ENCODE data around the gene PPP1R3D. TPM values are rescaled to one million over a fixed set of nuclear protein-coding genes. Genes with fewer than 3 reads are reported as not detected.
"Not testable (repeated sequence)": the region's sequence is repeated elsewhere in the genome, so short reads cannot be mapped to it uniquely, and the experiment has no call there.

PPP1R3D gene
- total RNA-seq, 1 donor from 2014 or later = 11.2 TPM

DNA sequence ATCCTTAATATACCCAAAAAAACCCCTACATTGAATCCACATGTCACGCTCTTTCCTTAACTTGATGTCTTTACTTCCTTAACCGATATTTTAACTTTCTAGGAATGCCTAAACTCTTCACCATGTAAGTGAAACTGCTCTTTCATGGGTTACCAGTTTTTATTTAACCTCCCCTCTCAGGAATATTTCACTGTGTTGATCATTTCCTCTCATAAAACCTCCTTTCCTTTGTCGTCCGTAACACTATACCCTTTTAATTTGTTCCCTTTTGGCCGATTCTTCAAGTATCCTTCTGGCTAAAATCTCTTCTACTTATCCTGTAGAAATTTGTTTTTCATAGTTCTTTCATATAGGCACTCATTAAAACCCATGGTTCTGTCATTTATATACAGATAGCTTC lies 31.2 kb downstream of the PPP1R3D start:
- DNase-seq (no peak), ATAC-seq (no peak)
- H3K27ac ChIP-seq = no peak overlapping the region
- no peaks in the 10 kb centered on the region for H3K27me3 ChIP-seq
- intact Hi-C loops (cut with DNase I) = no loop called here
- no peaks in the 10 kb centered on the region for H3K36me3 ChIP-seq
- TF ChIP-seq, protein P1, sequence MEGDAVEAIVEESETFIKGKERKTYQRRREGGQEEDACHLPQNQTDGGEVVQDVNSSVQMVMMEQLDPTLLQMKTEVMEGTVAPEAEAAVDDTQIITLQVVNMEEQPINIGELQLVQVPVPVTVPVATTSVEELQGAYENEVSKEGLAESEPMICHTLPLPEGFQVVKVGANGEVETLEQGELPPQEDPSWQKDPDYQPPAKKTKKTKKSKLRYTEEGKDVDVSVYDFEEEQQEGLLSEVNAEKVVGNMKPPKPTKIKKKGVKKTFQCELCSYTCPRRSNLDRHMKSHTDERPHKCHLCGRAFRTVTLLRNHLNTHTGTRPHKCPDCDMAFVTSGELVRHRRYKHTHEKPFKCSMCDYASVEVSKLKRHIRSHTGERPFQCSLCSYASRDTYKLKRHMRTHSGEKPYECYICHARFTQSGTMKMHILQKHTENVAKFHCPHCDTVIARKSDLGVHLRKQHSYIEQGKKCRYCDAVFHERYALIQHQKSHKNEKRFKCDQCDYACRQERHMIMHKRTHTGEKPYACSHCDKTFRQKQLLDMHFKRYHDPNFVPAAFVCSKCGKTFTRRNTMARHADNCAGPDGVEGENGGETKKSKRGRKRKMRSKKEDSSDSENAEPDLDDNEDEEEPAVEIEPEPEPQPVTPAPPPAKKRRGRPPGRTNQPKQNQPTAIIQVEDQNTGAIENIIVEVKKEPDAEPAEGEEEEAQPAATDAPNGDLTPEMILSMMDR (IDR thresholded peaks at IDR 0.05) = no peak
- no peaks in the 10 kb centered on the region for H3K4me1 ChIP-seq
- no peaks in the 10 kb centered on the region for H3K9me3 ChIP-seq
- no peak overlapping the region for H3K4me3 ChIP-seq

DNA sequence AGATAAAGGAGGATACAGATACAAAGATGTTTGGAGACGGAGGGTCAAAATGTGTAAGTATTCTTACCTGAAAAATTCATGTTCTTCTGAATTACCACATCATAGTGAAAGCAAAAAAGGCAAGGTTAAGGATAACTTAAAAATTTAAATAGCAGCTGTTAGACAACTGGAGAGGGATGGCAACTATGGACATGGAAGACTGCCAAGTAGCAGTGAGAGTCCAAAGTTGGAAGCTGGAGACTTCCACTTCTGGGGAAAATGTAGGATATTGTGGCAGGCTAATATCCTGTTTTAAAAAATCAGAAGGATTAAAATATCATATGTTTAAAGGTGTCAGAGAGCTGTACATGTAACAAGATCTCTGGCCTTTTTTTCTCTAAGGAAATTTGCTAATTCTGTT lies 36.5 kb downstream of the PPP1R3D start:
- DNase-seq (no peak), ATAC-seq (no peak)
- Histone ChIP-seq H3K4me3 (no peak overlapping the region), H3K27me3 (no peaks in the 10 kb centered on the region), H3K4me1 (no peaks in the 10 kb centered on the region), H3K36me3 (no peaks in the 10 kb centered on the region), H3K27ac (no peak overlapping the region), H3K9me3 (no peaks in the 10 kb centered on the region)
- TF ChIP-seq, protein P1 (IDR thresholded peaks at IDR 0.05) = no peak
- intact Hi-C loops (cut with DNase I) = no loop called here

DNA sequence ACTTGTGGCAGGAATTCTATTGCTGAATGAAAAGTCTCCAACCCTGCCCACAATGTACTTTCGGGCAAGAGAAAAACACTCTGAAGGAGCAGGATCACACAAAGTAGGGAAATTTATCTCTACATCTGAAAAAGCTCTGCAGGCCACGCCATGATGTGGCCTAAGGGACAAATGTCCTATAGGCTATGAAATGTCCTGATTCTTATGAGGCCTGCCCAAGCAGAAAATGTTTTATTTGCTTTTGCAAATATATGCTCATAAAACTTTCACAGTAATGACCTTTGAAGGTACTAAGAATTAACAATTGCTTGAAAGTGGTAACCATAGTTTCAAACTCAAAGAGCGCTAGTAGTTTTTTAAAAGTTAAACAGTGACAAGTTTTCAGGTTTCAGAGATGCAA lies 37.6 kb downstream of the PPP1R3D start:
- ATAC-seq (no peak), DNase-seq (no peak)
- H3K27ac ChIP-seq = no peak overlapping the region
- no peaks in the 10 kb centered on the region for H3K36me3 ChIP-seq
- no peak overlapping the region for H3K4me3 ChIP-seq
- H3K9me3 ChIP-seq = no peaks in the 10 kb centered on the region
- no peaks in the 10 kb centered on the region for H3K27me3 ChIP-seq
- TF ChIP-seq, protein P1 (IDR thresholded peaks at IDR 0.05) = no peak
- intact Hi-C loops (cut with DNase I) = no loop called here
- H3K4me1 ChIP-seq = no peaks in the 10 kb centered on the region

DNA sequence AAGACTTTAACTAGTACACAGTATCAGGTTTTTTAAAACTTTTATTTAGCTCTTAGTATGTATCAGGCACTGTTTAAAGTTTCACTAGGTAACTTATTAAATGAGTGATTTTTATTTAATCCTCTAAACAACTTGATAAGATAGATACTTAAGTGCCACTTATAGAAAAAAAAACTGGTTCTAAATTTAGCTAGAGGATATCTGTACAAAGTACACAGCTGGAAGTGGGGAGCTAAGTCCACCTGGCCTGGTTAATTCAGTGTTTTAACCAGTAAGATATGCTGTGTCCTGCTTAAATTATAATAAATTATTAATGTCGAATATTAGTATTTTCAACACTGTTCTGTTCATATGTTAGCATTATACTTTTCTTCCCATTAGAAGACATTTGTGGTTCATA lies 44.2 kb downstream of the PPP1R3D start:
- no peak overlapping the region for H3K27ac ChIP-seq
- no peaks in the 10 kb centered on the region for H3K9me3 ChIP-seq
- ATAC-seq (no peak), DNase-seq (no peak)
- no peaks in the 10 kb centered on the region for H3K36me3 ChIP-seq
- no peak overlapping the region for H3K4me3 ChIP-seq
- no peaks in the 10 kb centered on the region for H3K27me3 ChIP-seq
- intact Hi-C loops (cut with DNase I) = no loop called here
- no peaks in the 10 kb centered on the region for H3K4me1 ChIP-seq
- TF ChIP-seq, protein P1 (IDR thresholded peaks at IDR 0.05) = no peak

DNA sequence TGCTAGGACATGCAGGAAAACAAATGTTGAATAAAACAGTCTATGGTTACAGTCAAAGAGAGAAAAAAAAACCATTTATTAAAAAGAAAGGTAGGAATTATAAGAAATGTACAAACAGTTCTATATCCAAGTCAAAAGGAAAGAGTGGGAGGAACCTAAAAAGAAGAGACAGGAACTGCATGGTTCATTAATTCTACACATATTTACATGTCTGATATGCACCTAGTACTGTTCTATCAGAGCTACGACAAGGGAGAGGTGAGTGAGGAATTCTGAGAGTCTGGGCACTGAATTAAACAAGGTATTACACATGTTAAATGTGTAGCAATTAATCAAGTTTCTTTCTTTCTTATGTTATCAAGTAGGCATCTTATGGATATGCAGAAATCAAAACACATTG lies 48.5 kb downstream of the PPP1R3D start:
- Histone ChIP-seq H3K4me3 (no peak overlapping the region), H3K27me3 (no peaks in the 10 kb centered on the region), H3K36me3 (no peaks in the 10 kb centered on the region), H3K27ac (no peak overlapping the region), H3K4me1 (no peaks in the 10 kb centered on the region), H3K9me3 (no peaks in the 10 kb centered on the region)
- TF ChIP-seq, protein P1 (IDR thresholded peaks at IDR 0.05) = no peak
- intact Hi-C loops (cut with DNase I) = no loop called here
- no peak for DNase-seq
- no peak for ATAC-seq

DNA sequence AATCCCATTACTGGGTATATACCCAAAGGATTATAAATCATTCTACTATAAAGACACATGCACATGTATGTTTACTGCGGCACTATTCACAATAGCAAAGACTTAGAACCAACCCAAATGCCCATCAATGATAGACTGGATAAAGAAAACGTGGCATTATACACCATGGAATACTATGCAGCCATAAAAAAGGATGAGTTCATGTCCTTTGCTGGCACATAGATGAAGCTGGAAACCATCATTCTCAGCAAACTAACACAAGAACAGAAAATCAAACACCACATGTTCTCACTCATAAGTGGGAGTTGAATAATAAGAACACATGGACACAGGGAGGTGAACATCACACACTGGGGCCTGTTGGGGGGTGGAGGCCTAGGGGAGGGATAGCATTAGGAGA lies 50.1 kb downstream of the PPP1R3D start:
- DNase-seq; H3K9me3 ChIP-seq; H3K36me3 ChIP-seq; intact Hi-C loops (cut with DNase I); H3K27me3 ChIP-seq; H3K27ac ChIP-seq; H3K4me1 ChIP-seq; ATAC-seq; H3K4me3 ChIP-seq: not testable (repeated sequence)

All from upper lobe of right lung (tissue), 1 donor.